Activated CD8-positive, alpha-beta memory T cell treated with anti-CD3 and anti-CD28 coated beads, Interleukin-2, amount 50 U/mL, for 4 hours (primary cell): ENCODE measurements around the gene SYTL2.
A peak's percentile ranks its signal among the peaks of the same experiment; 100 is the strongest.
"Not testable (repeated sequence)": the region's sequence is repeated elsewhere in the genome, so short reads cannot be mapped to it uniquely, and the experiment has no call there.

Source experiments
- DNase-seq: peaks from one replicate; pipeline ENCODE4 v3.0.0-alpha.2; 2020

The SYTL2 gene

GRCh38 chr11:85672105-85672902 is 138.6 kb downstream of the SYTL2 start:
- DNase-seq, result no peak

DNA sequence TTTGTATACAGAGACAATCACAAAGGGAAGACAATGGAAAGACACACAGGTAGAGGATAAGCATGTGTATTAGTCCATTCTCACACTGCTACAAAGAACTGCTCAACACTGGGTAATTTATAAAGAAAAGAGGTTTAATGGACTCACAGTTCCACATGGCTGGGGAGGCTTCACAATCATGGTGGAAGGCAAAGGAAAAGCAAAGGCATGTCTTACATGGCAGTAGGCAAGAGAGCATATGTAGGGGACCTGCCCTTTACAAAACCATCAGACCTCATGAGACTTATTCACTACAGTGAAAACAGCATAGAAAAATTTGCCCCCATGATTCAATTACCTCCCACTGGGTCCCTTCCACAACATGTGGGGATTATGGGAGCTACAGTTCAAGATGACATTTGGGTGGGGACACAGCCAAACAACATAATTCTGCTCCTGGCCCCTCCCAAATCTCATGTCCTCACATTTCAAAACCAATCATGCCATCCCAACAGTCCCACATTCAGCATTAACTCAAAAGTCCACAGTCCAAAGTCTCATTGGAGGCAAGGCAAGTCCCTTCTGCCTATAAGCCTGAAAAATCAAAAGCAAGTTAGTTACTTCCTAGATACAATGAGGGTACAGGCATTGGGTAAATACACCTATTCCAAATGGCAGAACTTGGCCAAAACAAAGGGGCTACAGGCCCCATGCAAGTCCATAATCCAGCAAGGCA is 139.8 kb downstream of the SYTL2 start:
- not testable (repeated sequence) for DNase-seq

DNA sequence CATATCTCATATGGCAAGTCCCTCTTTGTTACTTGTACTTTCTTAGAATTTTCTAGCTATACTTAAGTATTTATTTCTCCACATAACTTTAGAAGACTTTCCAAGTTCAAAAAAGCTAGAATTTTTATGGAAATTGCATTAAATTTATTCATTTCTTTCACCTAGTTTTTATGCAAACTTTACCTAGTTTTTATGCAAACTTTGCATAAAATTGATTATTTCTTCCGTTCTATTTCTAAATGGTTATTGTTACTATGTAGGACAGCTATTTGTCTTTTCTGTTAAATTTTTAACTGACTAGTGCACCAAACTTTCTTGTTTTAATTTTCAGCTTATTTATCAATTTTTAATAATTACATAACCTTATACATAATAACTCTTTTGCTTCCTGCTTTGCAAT is 142.8 kb downstream of the SYTL2 start:
- no peak for DNase-seq

GRCh38 chr11:85666687-85667086 is 144.3 kb downstream of the SYTL2 start:
- DNase-seq, result no peak

DNA sequence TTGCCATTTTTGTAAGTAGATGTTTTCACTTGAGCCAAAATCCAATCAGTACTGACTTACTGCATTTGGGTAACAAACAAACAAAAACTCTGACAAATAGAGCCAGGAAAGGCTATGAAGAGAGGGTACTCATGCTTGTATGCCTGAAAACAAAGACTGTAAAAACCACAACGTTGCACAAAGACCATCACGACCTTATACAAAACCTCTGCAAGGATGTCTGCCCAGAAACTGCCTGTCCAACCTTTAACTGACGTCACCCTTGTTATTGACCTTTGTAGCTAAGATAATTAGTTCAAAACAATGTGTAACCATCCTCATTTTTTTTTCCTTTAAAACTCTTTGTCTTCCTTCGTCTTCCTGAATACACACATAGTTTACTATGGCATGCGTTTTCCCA is 145.2 kb downstream of the SYTL2 start:
- DNase-seq, result no peak

DNA sequence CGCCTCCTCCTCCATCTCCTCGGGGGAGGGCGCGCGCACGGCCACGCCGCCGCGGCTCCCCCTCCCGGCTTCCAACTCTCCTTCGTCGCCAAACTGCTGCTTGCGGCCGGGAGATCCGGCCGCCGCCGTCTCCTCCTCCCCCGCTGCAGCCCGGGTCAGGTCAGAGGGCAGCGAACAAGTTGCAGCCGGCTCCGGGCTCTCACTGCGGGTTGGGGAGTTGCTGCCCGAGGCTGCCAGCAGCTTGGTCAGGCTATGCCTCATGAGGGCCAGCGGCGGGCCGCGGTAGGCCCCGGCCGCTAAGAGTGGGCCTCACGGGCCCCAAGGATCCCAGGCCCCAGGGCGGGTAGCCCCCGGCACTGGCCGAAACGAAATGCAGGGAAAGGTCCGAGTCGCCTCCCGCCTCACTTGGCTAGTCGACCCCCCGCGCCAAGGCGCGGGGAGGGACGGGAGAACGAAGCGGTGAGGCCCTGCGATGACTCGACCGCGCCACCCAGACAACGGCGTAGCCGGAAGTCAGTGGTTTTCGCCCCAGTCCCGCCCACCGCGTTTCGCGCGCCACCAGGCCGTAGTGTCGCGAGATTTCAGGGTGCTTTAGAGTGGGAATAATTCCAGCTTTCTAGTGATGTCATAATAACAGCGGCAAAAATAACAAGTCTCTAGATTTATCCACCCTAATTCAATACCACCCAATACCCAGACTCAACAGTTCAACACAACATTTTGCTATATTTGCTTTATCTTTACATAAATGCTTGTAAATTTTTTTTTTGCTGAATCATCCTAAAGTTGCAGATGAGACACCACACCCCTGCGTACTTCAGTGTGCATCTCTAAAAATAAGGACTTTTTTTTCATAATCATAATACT is 146.1 kb downstream of the SYTL2 start, which contains the start of gene CREBZF:
CREBZF (minus strand) TSS at position 515 of the 867 bp plus-strand sequence; CDS start at position 261, 254 bp downstream.
- DNase-seq, result peak; percentile 93

DNA sequence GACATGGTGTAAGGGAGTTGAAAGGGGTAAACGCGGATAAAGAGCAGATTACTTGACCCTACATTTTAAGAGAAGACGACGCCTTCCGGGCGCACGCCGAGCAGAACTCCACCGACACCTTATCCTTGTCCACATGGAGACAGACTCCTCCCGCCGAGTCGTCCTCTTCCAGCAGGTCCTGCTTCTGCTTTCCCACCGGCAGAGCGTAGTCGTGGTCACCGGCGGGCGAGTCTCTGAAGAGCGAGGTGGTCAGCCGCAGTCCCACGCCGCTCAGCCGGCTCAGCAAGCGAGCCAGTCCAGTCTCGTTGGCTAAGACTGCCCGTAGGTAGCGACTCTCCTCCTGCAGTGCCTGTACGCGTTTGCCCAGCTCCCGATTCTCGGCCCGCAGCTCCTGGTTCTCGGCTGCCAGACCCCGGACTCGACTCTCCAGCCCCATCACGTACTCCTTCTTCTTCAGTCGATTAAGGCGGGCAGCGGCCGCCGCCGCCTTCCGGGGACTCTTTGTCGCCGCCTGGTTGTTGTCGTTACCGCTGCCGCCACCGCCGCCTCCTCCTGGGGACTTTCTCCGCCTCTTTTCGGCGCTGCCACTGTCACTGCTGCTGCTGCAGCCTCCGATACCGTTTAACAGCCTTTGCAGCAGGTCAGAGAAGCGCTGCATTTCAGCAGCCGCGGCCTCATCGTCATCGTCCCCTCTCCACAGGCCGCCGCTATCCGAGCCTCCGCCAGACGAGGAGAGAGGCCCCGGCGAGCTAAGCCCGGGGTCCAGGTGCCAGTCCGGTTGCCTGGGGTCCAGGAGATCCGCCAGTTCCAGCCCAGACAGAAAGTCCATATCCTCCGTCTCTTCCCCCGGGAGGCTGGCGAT is 147.0 kb downstream of the SYTL2 start:
- DNase-seq, result peak; percentile 88

DNA sequence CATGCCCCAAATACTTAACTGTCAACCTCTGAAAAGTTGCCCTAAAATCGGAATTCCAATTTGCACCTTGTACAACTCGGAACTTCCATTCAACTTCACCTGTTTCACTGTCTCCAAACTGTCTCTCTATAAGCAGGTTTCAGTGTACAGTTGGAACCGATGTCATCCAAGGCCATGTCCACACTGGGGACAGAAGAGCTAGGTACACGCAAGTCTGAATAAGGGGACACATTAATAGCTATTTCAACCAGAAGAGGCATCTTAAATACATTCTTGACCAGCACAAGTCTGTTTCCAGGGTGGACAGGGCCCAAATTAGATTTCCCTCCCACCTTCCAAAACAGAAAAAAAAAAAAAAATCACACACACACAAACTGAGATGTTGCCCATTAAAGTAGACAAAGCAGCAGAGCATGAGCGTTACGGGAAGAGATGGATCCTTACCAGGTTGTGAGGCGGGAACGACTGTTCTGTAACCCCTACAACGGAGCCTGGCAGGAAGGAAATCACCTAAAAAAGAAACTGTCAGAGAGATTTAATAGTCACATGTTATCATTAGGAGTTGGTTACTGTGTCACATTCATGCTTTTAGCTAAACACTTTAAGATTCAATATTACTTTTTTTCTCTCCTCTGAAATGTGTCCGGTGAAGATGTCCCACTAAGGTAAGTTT is 147.7 kb downstream of the SYTL2 start:
- no peak for DNase-seq

DNA sequence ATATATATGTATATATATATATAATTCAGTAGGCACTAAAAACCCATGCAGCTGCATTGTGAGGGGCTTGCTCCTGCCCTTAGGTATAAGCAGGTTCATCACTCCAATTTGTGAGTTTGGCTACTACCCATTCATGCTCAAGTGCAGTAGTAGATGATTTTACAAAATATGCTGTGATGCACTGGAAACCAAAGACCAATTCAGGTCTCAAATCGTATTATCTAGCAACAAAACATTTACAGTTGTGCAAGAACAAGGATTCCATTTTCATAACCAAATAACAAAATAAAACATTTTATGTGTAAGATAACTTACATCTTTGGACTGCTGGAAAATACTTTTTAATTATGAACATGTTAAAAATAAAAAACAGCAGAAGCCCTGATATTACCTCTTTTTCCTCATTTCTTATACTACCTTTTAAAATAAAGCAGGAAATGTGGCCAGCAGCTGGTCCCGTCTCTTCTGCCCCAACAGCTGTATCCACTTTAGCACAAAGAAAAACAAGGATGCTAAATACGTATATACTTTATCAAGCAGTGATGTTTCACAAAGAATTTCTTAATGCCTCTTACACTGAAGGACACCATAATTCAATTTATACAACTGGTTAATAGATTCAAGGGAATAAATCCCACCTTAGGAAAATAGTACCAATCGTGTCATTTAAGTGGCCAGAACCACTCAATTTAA is 148.8 kb downstream of the SYTL2 start:
- no peak for DNase-seq

DNA sequence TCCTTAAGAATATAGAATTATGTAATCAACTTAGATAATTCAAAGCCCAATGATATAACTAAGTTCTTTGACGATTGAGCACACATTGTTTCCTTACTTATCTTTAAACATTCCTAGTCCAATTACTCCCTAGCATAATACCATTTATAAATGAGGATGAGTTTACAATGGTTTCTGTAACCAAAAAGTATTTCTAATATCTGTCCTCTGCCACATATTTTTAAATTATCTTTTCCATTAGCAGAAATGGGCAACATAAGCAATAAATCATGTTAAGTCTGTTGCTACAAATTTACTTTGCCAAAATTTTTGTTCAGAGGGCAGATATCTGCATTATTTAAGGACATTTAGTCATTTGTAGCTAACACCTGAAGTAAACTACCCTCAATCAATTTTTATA is 152.8 kb downstream of the SYTL2 start:
- no peak for DNase-seq

DNA sequence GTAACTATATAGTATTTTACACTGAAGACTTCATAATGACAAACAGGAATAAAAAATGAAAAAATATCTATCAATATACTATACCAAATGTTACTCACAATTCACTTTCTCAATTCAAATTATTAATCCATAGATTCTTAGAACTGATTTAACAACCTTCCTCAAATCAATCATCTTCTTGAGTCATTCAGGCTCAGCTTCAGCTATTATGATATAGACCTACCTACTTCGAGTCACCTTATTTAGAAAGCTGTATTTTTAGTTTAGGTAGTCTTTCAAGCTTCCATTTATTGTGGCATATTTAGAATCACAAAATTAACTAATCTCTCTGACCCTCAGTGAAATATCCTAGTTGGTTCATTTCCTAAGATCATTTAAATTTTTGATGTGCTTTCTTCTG is 154.2 kb downstream of the SYTL2 start:
- no peak for DNase-seq

GRCh38 chr11:85654343-85654742 is 156.6 kb downstream of the SYTL2 start:
- not testable (repeated sequence) for DNase-seq

DNA sequence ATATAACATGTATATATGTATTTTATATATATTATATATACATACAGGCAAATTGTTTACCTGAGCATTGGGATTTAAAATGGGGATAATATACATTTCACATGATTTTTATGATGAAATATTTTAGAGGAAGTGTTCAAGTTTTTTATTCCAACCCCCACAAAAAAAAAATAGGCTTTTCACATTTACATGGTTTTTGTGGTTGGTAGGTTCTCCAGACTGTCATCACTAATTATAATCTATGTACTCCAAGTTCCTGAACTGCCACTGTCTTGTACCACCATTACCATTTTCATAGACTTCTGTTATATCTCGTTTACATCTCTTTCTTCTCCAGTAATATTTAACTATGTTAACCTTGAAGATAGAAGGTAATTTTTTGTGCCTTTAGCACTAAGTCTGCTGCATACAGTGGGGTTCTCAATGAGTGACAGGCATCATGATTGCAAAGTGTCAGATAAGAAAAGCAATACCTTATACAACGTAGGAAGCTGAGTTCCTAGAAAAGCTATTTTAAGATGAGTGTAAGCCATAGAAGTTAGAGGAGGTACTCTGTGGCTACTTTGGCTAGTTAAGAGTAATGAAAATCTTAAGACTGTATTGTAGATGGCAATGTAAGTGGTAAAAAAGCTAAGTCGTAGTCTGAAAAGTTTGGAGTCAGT is 158.0 kb downstream of the SYTL2 start:
- DNase-seq, result no peak

GRCh38 chr11:85651118-85651517 is 159.8 kb downstream of the SYTL2 start:
- DNase-seq, result no peak

GRCh38 chr11:85647604-85648299 is 163.2 kb downstream of the SYTL2 start, which contains the start of gene TMEM126A:
TSS of gene TMEM126A (plus strand) at chr11:85647967. CDS start at chr11:85650256, 2,289 bp downstream.
- peak; percentile 93 for DNase-seq

GRCh38 chr11:85647078-85647477 is 163.9 kb downstream of the SYTL2 start:
- DNase-seq, result no peak
